Smooth muscle cell (in vitro differentiated cells): ENCODE results near the gene CCDC85C. TPM values are rescaled to one million over a fixed set of nuclear protein-coding genes. Genes with fewer than 3 reads are reported as not detected.

Experiments used
- DNase-seq: peaks from one replicate; lab custom pipeline; 2025; ENCODE audit not compliant: unreplicated experiment; lab: John Stamatoyannopoulos, UW
- H2AFZ ChIP-seq: fragments of 200-600 bp; sonication (generic); 2 replicates; pipeline ENCODE4 v1.6.0; 2016; ENCODE audit warnings: antibody characterized with exemption, low read depth, mild to moderate bottlenecking
- H3F3A ChIP-seq: fragments of 200-600 bp; sonication (generic); 2 replicates; pipeline ENCODE4 v1.6.0; 2017; ENCODE audit warnings: antibody characterized with exemption, low read depth
- H3K27ac ChIP-seq: fragments of 200-600 bp; sonication (generic); 2 replicates; pipeline ENCODE4 v1.5.1; 2016; ENCODE audit warnings: low read depth, mild to moderate bottlenecking
- H3K27me3 ChIP-seq: fragments of 200-600 bp; sonication (generic); 2 replicates; pipeline ENCODE4 v1.6.1; 2016; ENCODE audit warnings: low read depth, mild to moderate bottlenecking
- H3K36me3 ChIP-seq: fragments of 200-600 bp; sonication (generic); 2 replicates; pipeline ENCODE4 v1.5.1; 2016; ENCODE audit warnings: low read depth
- H3K4me1 ChIP-seq: fragments of 200-600 bp; sonication (generic); 2 replicates; pipeline ENCODE4 v1.5.1; 2016; ENCODE audit warnings: low read depth
- H3K4me2 ChIP-seq: fragments of 200-600 bp; sonication (generic); 2 replicates; pipeline ENCODE4 v1.6.0; 2016; ENCODE audit warnings: mild to moderate bottlenecking
- H3K4me3 ChIP-seq: fragments of 200-600 bp; sonication (generic); 2 replicates; pipeline ENCODE4 v1.5.1; 2016; ENCODE audit warnings: mild to moderate bottlenecking
- H3K79me2 ChIP-seq: fragments of 200-600 bp; sonication (generic); 2 replicates; pipeline ENCODE4 v1.6.0; 2016; ENCODE audit warnings: low read depth, mild to moderate bottlenecking
- H3K9ac ChIP-seq: fragments of 200-600 bp; sonication (generic); 2 replicates; pipeline ENCODE4 v1.6.0; 2016; ENCODE audit warnings: low read depth
- H3K9me3 ChIP-seq: fragments of 200-600 bp; sonication (generic); replicated peaks from 2 replicates; pipeline ENCODE4 v1.5.1; 2016; ENCODE audit warnings: low read depth
- H4K20me1 ChIP-seq: fragments of 200-600 bp; sonication (generic); 2 replicates; pipeline ENCODE4 v1.6.0; 2016; ENCODE audit warnings: low read depth
- CTCF ChIP-seq: fragments of 200-600 bp; sonication (generic); IDR thresholded peaks from 2 replicates; pipeline ENCODE4 v1.5.1; 2017; ENCODE audit warnings: borderline replicate concordance, mild to moderate bottlenecking, antibody characterized with exemption; ENCODE audit not compliant: insufficient read depth, poor library complexity, severe bottlenecking
- WGBS: methylation state at CpG from one replicate; pipeline ENCODE4 v1.1.7; 2016; ENCODE audit warnings: low lambda C conversion rate; 5-methylcytosine and 5-hydroxymethylcytosine counted together
- polyA plus RNA-seq: library from polyadenylated mRNA; unstranded; fragments of >200 nt; fragmentation: Nextera tagmentation; extraction: Ambion mirVana; gene quantifications from 2 replicates; pipeline ENCODE4 v1.2.1, GENCODE V29; 2016
- total RNA-seq: library from RNA; depleted of rRNA; stranded (reverse); fragments of >200 nt; gene quantifications from 2 replicates; pipeline ENCODE4 v1.2.3, GENCODE V29; 2014

The CCDC85C gene
- total and polyA plus RNA-seq, 2 experiments from 2014 or later: 4.0 to 6.5 TPM

GRCh38 chr14:99552572-99553216 is 51.3 kb downstream of the CCDC85C start:
- no peaks in the 10 kb centered on the region for H3K9me3 ChIP-seq
- H3K4me2 ChIP-seq: no peak overlapping the region
- peaks cover 9% of the 10 kb centered on the region for H3K4me1 ChIP-seq
- H3K4me3 ChIP-seq: no peak overlapping the region
- WGBS: 80% methylated on average over 13 of the region's 13 CpGs
- H3K36me3 ChIP-seq: no peaks in the 10 kb centered on the region
- H4K20me1 ChIP-seq: peaks cover 23% of the 10 kb centered on the region
- TF ChIP-seq CTCF: no peak
- no peak overlapping the region for H3K9ac ChIP-seq
- H3F3A ChIP-seq: no peaks in the 10 kb centered on the region
- H2AFZ ChIP-seq: no peak overlapping the region
- DNase-seq: no peak
- H3K27ac ChIP-seq: no peak overlapping the region
- no peaks in the 10 kb centered on the region for H3K27me3 ChIP-seq
- peaks cover 4% of the 10 kb centered on the region for H3K79me2 ChIP-seq

- H3K4me1 ChIP-seq: peaks cover 9% of the 10 kb centered on the region
- H4K20me1 ChIP-seq: peaks cover 26% of the 10 kb centered on the region
- no peak overlapping the region for H3K9ac ChIP-seq
- DNase-seq: no peak
- H3K36me3 ChIP-seq: no peaks in the 10 kb centered on the region
- no peak for TF ChIP-seq CTCF
- no peaks in the 10 kb centered on the region for H3K9me3 ChIP-seq
- H3K4me2 ChIP-seq: no peak overlapping the region
- no peaks in the 10 kb centered on the region for H3K27me3 ChIP-seq
- no peaks in the 10 kb centered on the region for H3F3A ChIP-seq
- 91% methylated on average over 9 of the region's 9 CpGs for WGBS
- no peak overlapping the region for H3K27ac ChIP-seq
- no peak overlapping the region for H3K4me3 ChIP-seq
- no peak overlapping the region for H2AFZ ChIP-seq
- H3K79me2 ChIP-seq: peaks cover 4% of the 10 kb centered on the region
These were observed 51.9 kb downstream of the CCDC85C start for GRCh38 chr14:99552021-99552553.

GRCh38 chr14:99551034-99551922 is 52.7 kb downstream of the CCDC85C start:
- WGBS: 82% methylated on average over 11 of the region's 11 CpGs
- H3K79me2 ChIP-seq: peaks cover 4% of the 10 kb centered on the region

More at GRCh38 chr14:99551034-99551922, 52.7 kb downstream of the CCDC85C start:
- Histone ChIP-seq H3K27me3 (no peaks in the 10 kb centered on the region), H3K27ac (no peak overlapping the region), H3F3A (no peaks in the 10 kb centered on the region), H3K4me2 (no peak overlapping the region), H3K36me3 (no peaks in the 10 kb centered on the region), H3K4me1 (peaks cover 16% of the 10 kb centered on the region), H3K9ac (no peak overlapping the region), H2AFZ (no peak overlapping the region), H3K9me3 (no peaks in the 10 kb centered on the region), H3K4me3 (no peak overlapping the region), H4K20me1 (peaks cover 34% of the 10 kb centered on the region)
- no peak for TF ChIP-seq CTCF
- no peak for DNase-seq
